Smooth muscle cell (in vitro differentiated cells): ENCODE data around the gene OPTC. TPM values are rescaled to one million over a fixed set of nuclear protein-coding genes. Genes with fewer than 3 reads are reported as not detected.

Experiments
- DNase-seq: peaks from one replicate; lab custom pipeline; 2025; ENCODE audit not compliant: unreplicated experiment; lab: John Stamatoyannopoulos, UW
- H2AFZ ChIP-seq: fragments of 200-600 bp; sonication (generic); 2 replicates; pipeline ENCODE4 v1.6.0; 2016; ENCODE audit warnings: antibody characterized with exemption, low read depth, mild to moderate bottlenecking
- H3F3A ChIP-seq: fragments of 200-600 bp; sonication (generic); 2 replicates; pipeline ENCODE4 v1.6.0; 2017; ENCODE audit warnings: antibody characterized with exemption, low read depth
- H3K27ac ChIP-seq: fragments of 200-600 bp; sonication (generic); 2 replicates; pipeline ENCODE4 v1.5.1; 2016; ENCODE audit warnings: low read depth, mild to moderate bottlenecking
- H3K27me3 ChIP-seq: fragments of 200-600 bp; sonication (generic); 2 replicates; pipeline ENCODE4 v1.6.1; 2016; ENCODE audit warnings: low read depth, mild to moderate bottlenecking
- H3K36me3 ChIP-seq: fragments of 200-600 bp; sonication (generic); 2 replicates; pipeline ENCODE4 v1.5.1; 2016; ENCODE audit warnings: low read depth
- H3K4me1 ChIP-seq: fragments of 200-600 bp; sonication (generic); 2 replicates; pipeline ENCODE4 v1.5.1; 2016; ENCODE audit warnings: low read depth
- H3K4me2 ChIP-seq: fragments of 200-600 bp; sonication (generic); 2 replicates; pipeline ENCODE4 v1.6.0; 2016; ENCODE audit warnings: mild to moderate bottlenecking
- H3K4me3 ChIP-seq: fragments of 200-600 bp; sonication (generic); 2 replicates; pipeline ENCODE4 v1.5.1; 2016; ENCODE audit warnings: mild to moderate bottlenecking
- H3K79me2 ChIP-seq: fragments of 200-600 bp; sonication (generic); 2 replicates; pipeline ENCODE4 v1.6.0; 2016; ENCODE audit warnings: low read depth, mild to moderate bottlenecking
- H3K9ac ChIP-seq: fragments of 200-600 bp; sonication (generic); 2 replicates; pipeline ENCODE4 v1.6.0; 2016; ENCODE audit warnings: low read depth
- H3K9me3 ChIP-seq: fragments of 200-600 bp; sonication (generic); replicated peaks from 2 replicates; pipeline ENCODE4 v1.5.1; 2016; ENCODE audit warnings: low read depth
- H4K20me1 ChIP-seq: fragments of 200-600 bp; sonication (generic); 2 replicates; pipeline ENCODE4 v1.6.0; 2016; ENCODE audit warnings: low read depth
- CTCF ChIP-seq: fragments of 200-600 bp; sonication (generic); IDR thresholded peaks from 2 replicates; pipeline ENCODE4 v1.5.1; 2017; ENCODE audit warnings: borderline replicate concordance, mild to moderate bottlenecking, antibody characterized with exemption; ENCODE audit not compliant: insufficient read depth, poor library complexity, severe bottlenecking
- WGBS: methylation state at CpG from one replicate; pipeline ENCODE4 v1.1.7; 2016; ENCODE audit warnings: low lambda C conversion rate; 5-methylcytosine and 5-hydroxymethylcytosine counted together
- polyA plus RNA-seq: library from polyadenylated mRNA; unstranded; fragments of >200 nt; fragmentation: Nextera tagmentation; extraction: Ambion mirVana; gene quantifications from 2 replicates; pipeline ENCODE4 v1.2.1, GENCODE V29; 2016
- total RNA-seq: library from RNA; depleted of rRNA; stranded (reverse); fragments of >200 nt; gene quantifications from 2 replicates; pipeline ENCODE4 v1.2.3, GENCODE V29; 2014

OPTC gene
- total and polyA plus RNA-seq, 2 experiments from 2014 or later, result 0.46 TPM; not detected in 1

GRCh38 chr1:203526572-203526971, 32.6 kb downstream of the OPTC start:
- Histone ChIP-seq H3K79me2 (no peaks in the 10 kb centered on the region), H3K9ac (no peak overlapping the region), H3K4me2 (no peak overlapping the region), H2AFZ (no peak overlapping the region), H3K4me3 (no peak overlapping the region), H3K9me3 (no peaks in the 10 kb centered on the region), H4K20me1 (no peaks in the 10 kb centered on the region), H3K27me3 (no peaks in the 10 kb centered on the region), H3K4me1 (peaks cover under 1% of the 10 kb centered on the region), H3K36me3 (no peaks in the 10 kb centered on the region), H3F3A (no peaks in the 10 kb centered on the region), H3K27ac (no peak overlapping the region)
- DNase-seq, result no peak
- 55% methylated on average over 4 of the region's 6 CpGs for WGBS
- no peak for TF ChIP-seq CTCF

DNA sequence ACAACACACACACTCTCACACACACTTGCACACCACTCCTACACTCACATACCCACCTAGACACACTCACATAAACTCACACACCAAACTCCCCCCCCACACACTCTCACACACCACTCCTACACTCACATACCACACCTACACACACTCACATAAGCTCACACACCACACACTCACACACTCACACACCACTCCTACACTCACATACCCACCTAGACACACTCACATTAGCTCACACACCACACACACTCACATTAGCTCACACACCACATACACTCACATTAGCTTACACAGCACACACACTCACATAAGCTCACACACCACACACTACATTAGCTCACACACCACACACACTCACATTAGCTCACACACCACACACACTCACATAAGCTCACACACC, 33.1 kb downstream of the OPTC start:
- Histone ChIP-seq H3K9ac (no peak overlapping the region), H3K9me3 (no peaks in the 10 kb centered on the region), H3K4me1 (no peaks in the 10 kb centered on the region), H3K36me3 (no peaks in the 10 kb centered on the region), H2AFZ (no peak overlapping the region), H3K4me2 (no peak overlapping the region), H3K4me3 (no peak overlapping the region), H3K79me2 (no peaks in the 10 kb centered on the region), H4K20me1 (no peaks in the 10 kb centered on the region), H3F3A (no peaks in the 10 kb centered on the region), H3K27ac (no peak overlapping the region), H3K27me3 (no peaks in the 10 kb centered on the region)
- no peak for TF ChIP-seq CTCF
- DNase-seq, result no peak

GRCh38 chr1:203528063-203528462, 34.1 kb downstream of the OPTC start:
- H3K4me3 ChIP-seq, result no peak overlapping the region
- H3K79me2 ChIP-seq, result no peaks in the 10 kb centered on the region
- no peak overlapping the region for H2AFZ ChIP-seq
- DNase-seq, result no peak
- no peaks in the 10 kb centered on the region for H3K36me3 ChIP-seq
- no peak overlapping the region for H3K27ac ChIP-seq
- no peaks in the 10 kb centered on the region for H3K4me1 ChIP-seq
- no peaks in the 10 kb centered on the region for H3K9me3 ChIP-seq
- H3F3A ChIP-seq, result no peaks in the 10 kb centered on the region
- 96% methylated on average over 3 of the region's 3 CpGs for WGBS
- H3K4me2 ChIP-seq, result no peak overlapping the region
- TF ChIP-seq CTCF, result no peak
- no peak overlapping the region for H3K9ac ChIP-seq
- H3K27me3 ChIP-seq, result no peaks in the 10 kb centered on the region
- H4K20me1 ChIP-seq, result no peaks in the 10 kb centered on the region

GRCh38 chr1:203528976-203529835, 35.3 kb downstream of the OPTC start:
- H3K79me2 ChIP-seq, result no peaks in the 10 kb centered on the region
- no peak overlapping the region for H3K4me2 ChIP-seq
- no peak overlapping the region for H3K9ac ChIP-seq
- H3F3A ChIP-seq, result peaks cover 9% of the 10 kb centered on the region
- no peak overlapping the region for H3K4me3 ChIP-seq
- H4K20me1 ChIP-seq, result no peaks in the 10 kb centered on the region
- no peaks in the 10 kb centered on the region for H3K27me3 ChIP-seq
- 97% methylated on average over 6 of the region's 6 CpGs for WGBS
- no peak overlapping the region for H3K27ac ChIP-seq
- no peak overlapping the region for H2AFZ ChIP-seq
- no peaks in the 10 kb centered on the region for H3K9me3 ChIP-seq
- no peak for TF ChIP-seq CTCF
- no peaks in the 10 kb centered on the region for H3K36me3 ChIP-seq
- no peaks in the 10 kb centered on the region for H3K4me1 ChIP-seq
- no peak for DNase-seq
